K562 (cell line): ENCODE measurements around the gene CDH2.

Experiments used
- CTCF ChIP-seq, 3 experiments: IDR thresholded peaks in 2 of 3; conservative IDR thresholded peaks in 1 of 3; 2 replicates each; pipeline ENCODE4 v1.5.1; 2011 to 2012; ENCODE audit warnings: low read length in 3 of 3, mild to moderate bottlenecking in 3 of 3, control low read depth in 2 of 3, improper control_type of control experiment in 1 of 3, inconsistent platforms in 1 of 3, low read depth in 1 of 3, mixed read lengths in 1 of 3, moderate library complexity in 1 of 3; ENCODE audit not compliant: insufficient read depth in 2 of 3
- PKNOX1 ChIP-seq: fragments of 450-650 bp; IDR thresholded peaks from 2 replicates; pipeline ENCODE4 v1.6.1; 2016
- ZBTB43 ChIP-seq: sonication (generic); formaldehyde crosslinking; IDR thresholded peaks from 2 replicates; pipeline ENCODE4 v1.8.0; 2023; ENCODE audit warnings: mild to moderate bottlenecking, missing genetic modification reagents
- ZNF57 ChIP-seq: fragments of 450-650 bp; formaldehyde crosslinking; IDR thresholded peaks from 2 replicates; pipeline ENCODE4 v1.4.0; 2020; ENCODE audit warnings: mild to moderate bottlenecking, moderate library complexity

GRCh38 chr18:28193177-28193778 is 16.3 kb upstream of the CDH2 start:
- TF ChIP-seq CTCF (IDR thresholded peaks at IDR 0.05 in 2 of 3, conservative IDR thresholded peaks at IDR 0.05 in 1 of 3; ENCODE audit: insufficient read depth in 2 of 3, low read depth in 1 of 3, low read length in 3 of 3), result no peak
- TF ChIP-seq PKNOX1, result no peak
- no peak for TF ChIP-seq ZBTB43 (CRISPR knock-in tag)
- no peak for TF ChIP-seq ZNF57 (CRISPR knock-in tag)
